Tibial nerve (tissue), 4 donors: ENCODE data around the gene SALL1. TPM values are rescaled to one million over a fixed set of nuclear protein-coding genes. Genes with fewer than 3 reads are reported as not detected.

Source experiments
- DNase-seq, 2 donors: peaks; one replicate each; pipeline ENCODE4 v3.0.0-alpha.2; 2019; ENCODE audit warnings: low spot score in 2 of 2
- H3K27ac ChIP-seq, 4 donors: fragments of 200-600 bp; sonication (generic) in 3 of 4; one replicate each; pipeline ENCODE4 v1.5.1; 2017 to 2019; ENCODE audit warnings: mild to moderate bottlenecking in 1 of 4
- H3K27me3 ChIP-seq, 2 donors: fragments of 200-600 bp; sonication (generic) in 1 of 2; one replicate each; pipeline versions ENCODE4 v1.5.1 to v1.6.0; 2017 to 2019
- H3K36me3 ChIP-seq, 3 donors: fragments of 200-600 bp; sonication (generic); one replicate each; pipeline ENCODE4 v1.5.1; 2018 to 2019
- H3K4me1 ChIP-seq, 4 donors: fragments of 200-600 bp; sonication (generic) in 3 of 4; one replicate each; pipeline ENCODE4 v1.5.1; 2017 to 2019
- H3K4me3 ChIP-seq, 4 donors: fragments of 200-600 bp; sonication (generic) in 3 of 4; one replicate each; pipeline ENCODE4 v1.5.1; 2017 to 2019; ENCODE audit warnings: mild to moderate bottlenecking in 1 of 4, moderate library complexity in 1 of 4
- H3K9me3 ChIP-seq, 4 donors: fragments of 200-600 bp; sonication (generic) in 3 of 4; one replicate each; pipeline ENCODE4 v1.5.1; 2017 to 2019
- CTCF ChIP-seq, 5 experiments: fragments of 200-600 bp in 3 of 5; fragments of 450-650 bp in 2 of 5; sonication (generic) in 3 of 5; IDR thresholded peaks; one replicate each; pipeline ENCODE4 v1.5.1; 2016 to 2019; ENCODE audit warnings: antibody characterized with exemption in 5 of 5, mild to moderate bottlenecking in 3 of 5, moderate library complexity in 2 of 5
- EP300 ChIP-seq, 2 donors: sonication (generic); formaldehyde crosslinking; IDR thresholded peaks; one replicate each; pipeline ENCODE4 v1.6.1; 2017; ENCODE audit warnings: antibody characterized with exemption in 2 of 2, mild to moderate bottlenecking in 1 of 2
- POLR2A ChIP-seq, 2 donors: fragments of 450-650 bp; IDR thresholded peaks; one replicate each; pipeline ENCODE4 v1.6.1; 2017; ENCODE audit warnings: antibody characterized with exemption in 2 of 2, mild to moderate bottlenecking in 2 of 2, moderate library complexity in 2 of 2
- WGBS, 2 donors: methylation state at CpG; one replicate each; pipeline ENCODE4 v1.1.5; 2018; 5-methylcytosine and 5-hydroxymethylcytosine counted together
- total RNA-seq, 4 donors: library from RNA; depleted of rRNA; stranded (reverse); fragments of >200 nt; gene quantifications; one replicate each; pipeline ENCODE4 v1.1.0, GENCODE V29; 2016

Gene SALL1
- total RNA-seq, 4 donors from 2014 or later, result 0.21 to 1.4 (median 0.26) TPM

GRCh38 chr16:51147776-51148677 is 3.0 kb downstream of the SALL1 start:
- peaks cover 0 to 34% (median 14%) of the 10 kb centered on the region in 4 donors for H3K4me1 ChIP-seq
- no peak for DNase-seq
- no peaks in the 10 kb centered on the region for H3K9me3 ChIP-seq
- TF ChIP-seq POLR2A (IDR thresholded peaks at IDR 0.05) (no peak), CTCF (IDR thresholded peaks at IDR 0.05) (no peak), EP300 (IDR thresholded peaks at IDR 0.05) (no peak)
- 66 to 69% methylated on average over 3 of the region's 3 CpGs for WGBS, 2 donors
- H3K36me3 ChIP-seq, result no peaks in the 10 kb centered on the region
- peaks cover 0 to 65% of the 10 kb centered on the region in 2 donors for H3K27me3 ChIP-seq
- H3K27ac ChIP-seq, result no peak overlapping the region
- H3K4me3 ChIP-seq, result no peak overlapping the region

GRCh38 chr16:51146256-51146924 is 4.7 kb downstream of the SALL1 start:
- Histone ChIP-seq H3K9me3 (no peaks in the 10 kb centered on the region), H3K4me1 (peaks cover 0 to 18% (median 9%) of the 10 kb centered on the region in 4 donors), H3K27me3 (peaks cover 0 to 48% of the 10 kb centered on the region in 2 donors), H3K36me3 (no peaks in the 10 kb centered on the region), H3K27ac (no peak overlapping the region), H3K4me3 (no peak overlapping the region)
- 24 to 27% methylated on average over 6 of the region's 6 CpGs for WGBS, 2 donors
- no peak for DNase-seq
- TF ChIP-seq EP300 (IDR thresholded peaks at IDR 0.05) (no peak), CTCF (IDR thresholded peaks at IDR 0.05) (no peak), POLR2A (IDR thresholded peaks at IDR 0.05) (no peak)

- WGBS, 2 donors, result 42 to 50% methylated on average over 1 of the region's 1 CpG
- Histone ChIP-seq H3K27me3 (peaks cover 0 to 39% of the 10 kb centered on the region in 2 donors), H3K4me1 (no peaks in the 10 kb centered on the region), H3K27ac (no peak overlapping the region), H3K9me3 (no peaks in the 10 kb centered on the region), H3K4me3 (no peak overlapping the region), H3K36me3 (no peaks in the 10 kb centered on the region)
- TF ChIP-seq CTCF (IDR thresholded peaks at IDR 0.05) (no peak), EP300 (IDR thresholded peaks at IDR 0.05) (no peak), POLR2A (IDR thresholded peaks at IDR 0.05) (no peak)
- no peak for DNase-seq
Measured at GRCh38 chr16:51144203-51144602, 6.9 kb downstream of the SALL1 start.

- TF ChIP-seq EP300 (IDR thresholded peaks at IDR 0.05), result no peak
- TF ChIP-seq CTCF (IDR thresholded peaks at IDR 0.05), result no peak
- no peak for TF ChIP-seq POLR2A (IDR thresholded peaks at IDR 0.05)
- H3K27ac ChIP-seq, result no peak overlapping the region
Measured at GRCh38 chr16:51143196-51143977, 7.7 kb downstream of the SALL1 start.

More at GRCh38 chr16:51143196-51143977, 7.7 kb downstream of the SALL1 start:
- peaks cover 0 to 32% of the 10 kb centered on the region in 2 donors for H3K27me3 ChIP-seq
- 55% methylated on average over 5 of the region's 5 CpGs for WGBS, 2 donors
- H3K4me1 ChIP-seq, result no peaks in the 10 kb centered on the region
- H3K36me3 ChIP-seq, result no peaks in the 10 kb centered on the region
- DNase-seq, result no peak
- H3K4me3 ChIP-seq, result no peak overlapping the region
- H3K9me3 ChIP-seq, result no peaks in the 10 kb centered on the region
